Measurements from ENCODE around the gene CALB2. TPM values are rescaled to one million over a fixed set of nuclear protein-coding genes. Genes with fewer than 3 reads are reported as not detected.

CALB2 gene
- total and polyA plus RNA-seq, 2 of the 8 experiments (the other 6 are each of a cell fraction or from before 2014, with no cell fraction given), result 1.9 to 2.6 TPM

DNA sequence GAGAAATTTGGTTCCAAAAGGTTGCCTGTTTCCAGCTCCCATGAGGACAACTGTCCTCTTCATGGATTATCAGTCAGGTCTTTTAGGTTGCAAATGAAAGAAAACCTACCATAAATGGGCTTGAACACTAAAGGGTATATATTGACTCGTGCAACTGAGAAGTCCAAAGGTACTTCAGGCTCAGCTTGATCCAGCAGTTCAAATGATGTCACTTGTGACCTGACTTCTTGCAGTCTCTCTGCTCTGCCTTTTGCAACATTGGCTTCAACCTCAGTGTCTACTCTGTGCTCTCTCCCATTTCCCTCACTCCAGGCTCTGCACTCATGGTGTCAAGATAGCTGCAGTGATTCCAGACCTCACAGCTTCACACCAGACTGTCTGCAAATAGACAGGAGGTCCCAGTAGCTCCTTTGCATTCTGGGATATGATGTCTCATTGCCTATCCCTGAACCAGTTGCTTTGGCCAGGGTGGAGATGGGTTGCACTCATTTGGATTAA lies 5.5 kb upstream of the CALB2 start (continued):
- TF ChIP-seq, protein P1, sequence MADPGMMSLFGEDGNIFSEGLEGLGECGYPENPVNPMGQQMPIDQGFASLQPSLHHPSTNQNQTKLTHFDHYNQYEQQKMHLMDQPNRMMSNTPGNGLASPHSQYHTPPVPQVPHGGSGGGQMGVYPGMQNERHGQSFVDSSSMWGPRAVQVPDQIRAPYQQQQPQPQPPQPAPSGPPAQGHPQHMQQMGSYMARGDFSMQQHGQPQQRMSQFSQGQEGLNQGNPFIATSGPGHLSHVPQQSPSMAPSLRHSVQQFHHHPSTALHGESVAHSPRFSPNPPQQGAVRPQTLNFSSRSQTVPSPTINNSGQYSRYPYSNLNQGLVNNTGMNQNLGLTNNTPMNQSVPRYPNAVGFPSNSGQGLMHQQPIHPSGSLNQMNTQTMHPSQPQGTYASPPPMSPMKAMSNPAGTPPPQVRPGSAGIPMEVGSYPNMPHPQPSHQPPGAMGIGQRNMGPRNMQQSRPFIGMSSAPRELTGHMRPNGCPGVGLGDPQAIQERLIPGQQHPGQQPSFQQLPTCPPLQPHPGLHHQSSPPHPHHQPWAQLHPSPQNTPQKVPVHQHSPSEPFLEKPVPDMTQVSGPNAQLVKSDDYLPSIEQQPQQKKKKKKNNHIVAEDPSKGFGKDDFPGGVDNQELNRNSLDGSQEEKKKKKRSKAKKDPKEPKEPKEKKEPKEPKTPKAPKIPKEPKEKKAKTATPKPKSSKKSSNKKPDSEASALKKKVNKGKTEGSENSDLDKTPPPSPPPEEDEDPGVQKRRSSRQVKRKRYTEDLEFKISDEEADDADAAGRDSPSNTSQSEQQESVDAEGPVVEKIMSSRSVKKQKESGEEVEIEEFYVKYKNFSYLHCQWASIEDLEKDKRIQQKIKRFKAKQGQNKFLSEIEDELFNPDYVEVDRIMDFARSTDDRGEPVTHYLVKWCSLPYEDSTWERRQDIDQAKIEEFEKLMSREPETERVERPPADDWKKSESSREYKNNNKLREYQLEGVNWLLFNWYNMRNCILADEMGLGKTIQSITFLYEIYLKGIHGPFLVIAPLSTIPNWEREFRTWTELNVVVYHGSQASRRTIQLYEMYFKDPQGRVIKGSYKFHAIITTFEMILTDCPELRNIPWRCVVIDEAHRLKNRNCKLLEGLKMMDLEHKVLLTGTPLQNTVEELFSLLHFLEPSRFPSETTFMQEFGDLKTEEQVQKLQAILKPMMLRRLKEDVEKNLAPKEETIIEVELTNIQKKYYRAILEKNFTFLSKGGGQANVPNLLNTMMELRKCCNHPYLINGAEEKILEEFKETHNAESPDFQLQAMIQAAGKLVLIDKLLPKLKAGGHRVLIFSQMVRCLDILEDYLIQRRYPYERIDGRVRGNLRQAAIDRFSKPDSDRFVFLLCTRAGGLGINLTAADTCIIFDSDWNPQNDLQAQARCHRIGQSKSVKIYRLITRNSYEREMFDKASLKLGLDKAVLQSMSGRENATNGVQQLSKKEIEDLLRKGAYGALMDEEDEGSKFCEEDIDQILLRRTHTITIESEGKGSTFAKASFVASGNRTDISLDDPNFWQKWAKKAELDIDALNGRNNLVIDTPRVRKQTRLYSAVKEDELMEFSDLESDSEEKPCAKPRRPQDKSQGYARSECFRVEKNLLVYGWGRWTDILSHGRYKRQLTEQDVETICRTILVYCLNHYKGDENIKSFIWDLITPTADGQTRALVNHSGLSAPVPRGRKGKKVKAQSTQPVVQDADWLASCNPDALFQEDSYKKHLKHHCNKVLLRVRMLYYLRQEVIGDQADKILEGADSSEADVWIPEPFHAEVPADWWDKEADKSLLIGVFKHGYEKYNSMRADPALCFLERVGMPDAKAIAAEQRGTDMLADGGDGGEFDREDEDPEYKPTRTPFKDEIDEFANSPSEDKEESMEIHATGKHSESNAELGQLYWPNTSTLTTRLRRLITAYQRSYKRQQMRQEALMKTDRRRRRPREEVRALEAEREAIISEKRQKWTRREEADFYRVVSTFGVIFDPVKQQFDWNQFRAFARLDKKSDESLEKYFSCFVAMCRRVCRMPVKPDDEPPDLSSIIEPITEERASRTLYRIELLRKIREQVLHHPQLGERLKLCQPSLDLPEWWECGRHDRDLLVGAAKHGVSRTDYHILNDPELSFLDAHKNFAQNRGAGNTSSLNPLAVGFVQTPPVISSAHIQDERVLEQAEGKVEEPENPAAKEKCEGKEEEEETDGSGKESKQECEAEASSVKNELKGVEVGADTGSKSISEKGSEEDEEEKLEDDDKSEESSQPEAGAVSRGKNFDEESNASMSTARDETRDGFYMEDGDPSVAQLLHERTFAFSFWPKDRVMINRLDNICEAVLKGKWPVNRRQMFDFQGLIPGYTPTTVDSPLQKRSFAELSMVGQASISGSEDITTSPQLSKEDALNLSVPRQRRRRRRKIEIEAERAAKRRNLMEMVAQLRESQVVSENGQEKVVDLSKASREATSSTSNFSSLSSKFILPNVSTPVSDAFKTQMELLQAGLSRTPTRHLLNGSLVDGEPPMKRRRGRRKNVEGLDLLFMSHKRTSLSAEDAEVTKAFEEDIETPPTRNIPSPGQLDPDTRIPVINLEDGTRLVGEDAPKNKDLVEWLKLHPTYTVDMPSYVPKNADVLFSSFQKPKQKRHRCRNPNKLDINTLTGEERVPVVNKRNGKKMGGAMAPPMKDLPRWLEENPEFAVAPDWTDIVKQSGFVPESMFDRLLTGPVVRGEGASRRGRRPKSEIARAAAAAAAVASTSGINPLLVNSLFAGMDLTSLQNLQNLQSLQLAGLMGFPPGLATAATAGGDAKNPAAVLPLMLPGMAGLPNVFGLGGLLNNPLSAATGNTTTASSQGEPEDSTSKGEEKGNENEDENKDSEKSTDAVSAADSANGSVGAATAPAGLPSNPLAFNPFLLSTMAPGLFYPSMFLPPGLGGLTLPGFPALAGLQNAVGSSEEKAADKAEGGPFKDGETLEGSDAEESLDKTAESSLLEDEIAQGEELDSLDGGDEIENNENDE (IDR thresholded peaks at IDR 0.05; ENCODE audit: insufficient replicate concordance, low read length), result no peak
- TF ChIP-seq YY1 (IDR thresholded peaks at IDR 0.05; ENCODE audit: low read depth, low read length) (no peak), EGR1 (IDR thresholded peaks at IDR 0.05; ENCODE audit: borderline replicate concordance, low read depth, low read length) (no peak), POLR2A (IDR thresholded peaks at IDR 0.05; ENCODE audit: control extremely low read depth in 1 of 2, low read depth in 2 of 2, low read length in 2 of 2) (no peak)

All from H1 (cell line).